Transverse colon (tissue), 4 donors: Measurements from ENCODE around the gene KLHDC10.

Experiments
- CTCF ChIP-seq, 5 experiments: fragments of 200-600 bp in 3 of 5; fragments of 450-650 bp in 2 of 5; sonication (generic) in 3 of 5; IDR thresholded peaks; 1 replicate in 2 of 5; 2 replicates in 3 of 5; pipeline ENCODE4 v1.5.1; 2016 to 2017; ENCODE audit warnings: antibody characterized with exemption in 5 of 5, inconsistent platforms in 3 of 5, mild to moderate bottlenecking in 2 of 5, moderate library complexity in 1 of 5
- EP300 ChIP-seq: sonication (generic); formaldehyde crosslinking; IDR thresholded peaks from one replicate; pipeline ENCODE4 v1.6.1; 2017; ENCODE audit warnings: antibody characterized with exemption, low read depth
- POLR2A ChIP-seq: fragments of 450-650 bp; IDR thresholded peaks from one replicate; pipeline ENCODE4 v1.6.1; 2016; ENCODE audit warnings: antibody characterized with exemption, mild to moderate bottlenecking, moderate library complexity
- POLR2AphosphoS5 ChIP-seq, 3 donors: sonication (generic); formaldehyde crosslinking; IDR thresholded peaks; one replicate each; pipeline ENCODE4 v1.6.1; 2016; ENCODE audit warnings: antibody characterized with exemption in 3 of 3

- TF ChIP-seq POLR2A (no peak), CTCF (IDR thresholded peaks at IDR 0.05) (no peak), EP300 (no peak), POLR2AphosphoS5 (IDR thresholded peaks at IDR 0.05) (no peak)
These were observed 29.8 kb upstream of the KLHDC10 start for GRCh38 chr7:130040576-130040975.
